HepG2 (cell line): ENCODE results near the gene SUCLA2.

Source experiments
- KDM5B ChIP-seq: sonication (generic); formaldehyde crosslinking; IDR thresholded peaks from 2 replicates; pipeline ENCODE4 v1.4.0; 2020; ENCODE audit warnings: missing genetic modification reagents, mild to moderate bottlenecking, borderline replicate concordance
- MAFK ChIP-seq, 2 experiments: IDR thresholded peaks in 1 of 2; conservative IDR thresholded peaks in 1 of 2; 2 replicates each; pipeline ENCODE4 v1.6.1; 2011; ENCODE audit warnings: improper control_type of control experiment in 2 of 2, low read length in 2 of 2
- NR2F1 ChIP-seq, 2 experiments: fragments of 450-650 bp in 1 of 2; formaldehyde crosslinking in 1 of 2; IDR thresholded peaks; 2 replicates each; pipeline versions ENCODE4 v1.5.0 to v1.6.1; 2016 to 2020; ENCODE audit warnings: mild to moderate bottlenecking in 1 of 2, missing compliant biosample characterization in 1 of 2, missing genetic modification reagents in 1 of 2, moderate library complexity in 1 of 2
- TOPORS ChIP-seq: sonication (generic); formaldehyde crosslinking; IDR thresholded peaks from 2 replicates; pipeline ENCODE4 v1.8.0; 2023; ENCODE audit warnings: mild to moderate bottlenecking, missing genetic modification reagents

- no peak for TF ChIP-seq KDM5B (CRISPR knock-in tag)
- TF ChIP-seq NR2F1 (CRISPR knock-in tag; IDR thresholded peaks at IDR 0.05): no peak
- TF ChIP-seq MAFK (conservative IDR thresholded peaks at IDR 0.05 in 1 of 2, IDR thresholded peaks at IDR 0.05 in 1 of 2; ENCODE audit: low read length in 2 of 2): no peak
- no peak for TF ChIP-seq TOPORS (CRISPR knock-in tag)
These were observed 45.2 kb downstream of the SUCLA2 start for GRCh38 chr13:47955836-47956235.
